GM12878 (cell line): ENCODE results near the gene SAPCD2. TPM values are rescaled to one million over a fixed set of nuclear protein-coding genes. Genes with fewer than 3 reads are reported as not detected.
A peak's percentile ranks its signal among the peaks of the same experiment; 100 is the strongest.

Experiments
- BRCA1 ChIP-seq: IDR thresholded peaks from 2 replicates; pipeline ENCODE4 v1.6.1; 2011; ENCODE audit warnings: low read depth, low read length, improper control_type of control experiment
- EED ChIP-seq: sonication (generic); IDR thresholded peaks from 2 replicates; pipeline ENCODE4 v1.6.1; 2016; ENCODE audit warnings: antibody characterized with exemption, low read depth
- IKZF1 ChIP-seq: fragments of 450-650 bp; conservative IDR thresholded peaks from 2 replicates; pipeline ENCODE4 v1.6.1; 2017; ENCODE audit warnings: antibody characterized with exemption, mild to moderate bottlenecking
- LARP7 ChIP-seq: fragments of 450-650 bp; IDR thresholded peaks from 2 replicates; pipeline ENCODE4 v1.6.1; 2017; ENCODE audit warnings: mild to moderate bottlenecking
- MEF2B ChIP-seq: fragments of 450-650 bp; IDR thresholded peaks from 2 replicates; pipeline ENCODE4 v1.6.1; 2018; ENCODE audit warnings: mild to moderate bottlenecking, moderate library complexity; ENCODE audit not compliant: partially characterized antibody, poor library complexity, severe bottlenecking
- MTA2 ChIP-seq: fragments of 450-650 bp; IDR thresholded peaks from 2 replicates; pipeline ENCODE4 v1.6.1; 2016; ENCODE audit warnings: low read depth, mild to moderate bottlenecking, moderate library complexity
- MYB ChIP-seq: fragments of 150-350 bp; IDR thresholded peaks from 2 replicates; pipeline ENCODE4 v1.6.1; 2014; ENCODE audit warnings: mild to moderate bottlenecking, low read depth, low read length, borderline replicate concordance
- NBN ChIP-seq: fragments of 450-650 bp; IDR thresholded peaks from 2 replicates; pipeline ENCODE4 v1.6.1; 2016
- NFYB ChIP-seq: IDR thresholded peaks from 2 replicates; pipeline ENCODE4 v1.6.1; 2011; ENCODE audit warnings: low read depth, mild to moderate bottlenecking, low read length, improper control_type of control experiment, moderate library complexity; ENCODE audit not compliant: insufficient read depth
- NR2F1 ChIP-seq: fragments of 450-650 bp; conservative IDR thresholded peaks from 2 replicates; pipeline ENCODE4 v1.6.1; 2017; ENCODE audit warnings: mild to moderate bottlenecking
- PML ChIP-seq: IDR thresholded peaks from 2 replicates; pipeline ENCODE4 v1.6.1; 2012; ENCODE audit warnings: low read length, inconsistent platforms
- RAD51 ChIP-seq: fragments of 450-650 bp; IDR thresholded peaks from 2 replicates; pipeline ENCODE4 v1.6.1; 2016; ENCODE audit warnings: moderate library complexity, mild to moderate bottlenecking, inconsistent platforms
- RB1 ChIP-seq: fragments of 450-650 bp; formaldehyde crosslinking; IDR thresholded peaks from 2 replicates; pipeline ENCODE4 v1.6.1; 2017; ENCODE audit warnings: mild to moderate bottlenecking, borderline replicate concordance
- SMARCA5 ChIP-seq: fragments of 450-650 bp; IDR thresholded peaks from 2 replicates; pipeline ENCODE4 v1.6.1; 2017; ENCODE audit warnings: mild to moderate bottlenecking
- SUPT20H ChIP-seq: IDR thresholded peaks from 2 replicates; pipeline ENCODE4 v1.6.1; 2011; ENCODE audit warnings: low read depth, mild to moderate bottlenecking, low read length, moderate library complexity, borderline replicate concordance; ENCODE audit not compliant: control insufficient read depth
- TARDBP ChIP-seq: IDR thresholded peaks from 2 replicates; pipeline ENCODE4 v1.6.1; 2016; ENCODE audit warnings: borderline replicate concordance
- ZBED1 ChIP-seq: IDR thresholded peaks from 2 replicates; pipeline ENCODE4 v1.6.1; 2016; ENCODE audit warnings: borderline replicate concordance
- polyA plus RNA-seq, 11 experiments: library from polyadenylated mRNA; depleted of rRNA in 4 of 11; unstranded in 6 of 11; stranded (reverse) in 5 of 11; fragments of >200 nt; fragmentation: Nextera tagmentation in 4 of 11; fragmentation: Illumina TruSeq in 1 of 11; extraction: Ambion mirVana in 4 of 11; extraction: Trizol in 1 of 11; gene quantifications; 1 replicate in 1 of 11; 2 replicates in 10 of 11; pipeline versions ENCODE4 v1.2.1 to v1.2.3, GENCODE V29; 2011 to 2016; ENCODE audit warnings: inconsistent platforms in 2 of 11, missing spikeins in 2 of 11, low read depth in 1 of 11
- total RNA-seq, 4 experiments: library from RNA; depleted of rRNA in 3 of 4; stranded (reverse); fragments of >200 nt in 3 of 4; fragmentation: Illumina TruSeq in 1 of 4; extraction: Trizol in 1 of 4; gene quantifications; 2 replicates each; pipeline versions ENCODE4 v1.2.1 to v1.2.3, GENCODE V29; 2013 to 2021
- TF ChIP-seq, protein P1 (sequence below): fragments of 450-650 bp; IDR thresholded peaks from 2 replicates; pipeline ENCODE4 v1.6.1; 2016; ENCODE audit warnings: mild to moderate bottlenecking
- TF ChIP-seq, protein P2 (sequence below): fragments of 150-350 bp; IDR thresholded peaks from 2 replicates; pipeline ENCODE4 v1.6.1; 2014; ENCODE audit warnings: mild to moderate bottlenecking, low read depth, low read length
- TF ChIP-seq, protein P3 (sequence below): IDR thresholded peaks from 2 replicates; pipeline ENCODE4 v1.6.1; 2011; ENCODE audit warnings: borderline replicate concordance, low read depth, mild to moderate bottlenecking, moderate library complexity, mixed read lengths, low read length; ENCODE audit not compliant: insufficient read depth; ENCODE audit errors: extremely low read length
- TF ChIP-seq, protein P4 (sequence below): fragments of 450-650 bp; IDR thresholded peaks from 2 replicates; pipeline ENCODE4 v1.6.1; 2017; ENCODE audit warnings: antibody characterized with exemption, mild to moderate bottlenecking, moderate library complexity

The SAPCD2 gene
- total and polyA plus RNA-seq, 10 of the 15 experiments (the other 5 are each of a cell fraction or from before 2014, with no cell fraction given) = 1.6 to 35.2 (median 7.2) TPM

DNA sequence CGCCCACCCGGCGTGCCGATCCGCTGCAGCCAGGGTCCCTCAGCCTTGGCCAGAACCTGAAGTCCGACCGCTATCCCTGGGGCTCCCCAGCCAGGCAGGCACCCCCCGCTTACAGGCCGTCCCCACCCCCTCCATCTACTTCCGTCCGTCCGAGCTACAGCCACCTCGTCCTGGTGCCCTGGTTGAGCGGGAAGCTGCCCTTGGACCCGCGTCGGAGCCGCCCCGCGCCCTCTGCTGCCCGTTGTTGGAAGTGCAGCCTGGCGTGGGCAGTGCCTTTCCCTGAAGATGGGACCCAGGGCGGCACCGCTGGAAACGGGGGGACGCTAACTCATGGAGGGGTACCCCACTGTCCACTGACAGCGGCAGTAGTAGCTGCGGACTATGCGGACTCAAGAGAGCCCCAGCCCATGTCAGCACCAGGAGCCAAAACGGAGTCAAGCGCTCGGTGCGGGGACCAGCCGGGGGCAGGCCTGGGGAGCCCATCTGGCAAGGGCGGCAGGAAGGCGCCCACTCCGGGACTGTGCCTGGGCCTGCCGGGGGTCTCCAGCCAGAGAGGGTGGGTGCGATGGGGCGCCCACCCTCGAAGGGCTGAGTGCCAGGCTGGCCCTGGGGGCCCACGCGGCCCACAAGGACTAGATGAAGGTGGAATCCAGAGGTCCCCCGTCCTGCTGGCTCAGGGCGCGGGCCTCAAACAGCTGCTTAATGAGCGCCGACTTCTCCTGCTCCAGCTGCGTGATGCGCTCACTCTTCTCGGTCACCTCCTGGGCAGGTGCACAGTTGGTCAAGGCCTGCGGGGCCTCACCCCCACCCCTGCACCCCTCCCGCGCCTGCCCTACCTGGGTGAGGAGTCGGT is 6.1 kb downstream of the SAPCD2 start (continued):
- TF ChIP-seq, protein P1, sequence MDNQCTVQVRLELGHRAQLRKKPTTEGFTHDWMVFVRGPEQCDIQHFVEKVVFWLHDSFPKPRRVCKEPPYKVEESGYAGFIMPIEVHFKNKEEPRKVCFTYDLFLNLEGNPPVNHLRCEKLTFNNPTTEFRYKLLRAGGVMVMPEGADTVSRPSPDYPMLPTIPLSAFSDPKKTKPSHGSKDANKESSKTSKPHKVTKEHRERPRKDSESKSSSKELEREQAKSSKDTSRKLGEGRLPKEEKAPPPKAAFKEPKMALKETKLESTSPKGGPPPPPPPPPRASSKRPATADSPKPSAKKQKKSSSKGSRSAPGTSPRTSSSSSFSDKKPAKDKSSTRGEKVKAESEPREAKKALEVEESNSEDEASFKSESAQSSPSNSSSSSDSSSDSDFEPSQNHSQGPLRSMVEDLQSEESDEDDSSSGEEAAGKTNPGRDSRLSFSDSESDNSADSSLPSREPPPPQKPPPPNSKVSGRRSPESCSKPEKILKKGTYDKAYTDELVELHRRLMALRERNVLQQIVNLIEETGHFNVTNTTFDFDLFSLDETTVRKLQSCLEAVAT = 0 out of 2 replicates have a peak, but pooled peaks have one; percentile 24
- no peak for TF ChIP-seq LARP7
- TF ChIP-seq IKZF1 = 0 out of 2 replicates have a peak, but pooled peaks have one; percentile 17
- TF ChIP-seq NR2F1 = no peak
- TF ChIP-seq, protein P2, sequence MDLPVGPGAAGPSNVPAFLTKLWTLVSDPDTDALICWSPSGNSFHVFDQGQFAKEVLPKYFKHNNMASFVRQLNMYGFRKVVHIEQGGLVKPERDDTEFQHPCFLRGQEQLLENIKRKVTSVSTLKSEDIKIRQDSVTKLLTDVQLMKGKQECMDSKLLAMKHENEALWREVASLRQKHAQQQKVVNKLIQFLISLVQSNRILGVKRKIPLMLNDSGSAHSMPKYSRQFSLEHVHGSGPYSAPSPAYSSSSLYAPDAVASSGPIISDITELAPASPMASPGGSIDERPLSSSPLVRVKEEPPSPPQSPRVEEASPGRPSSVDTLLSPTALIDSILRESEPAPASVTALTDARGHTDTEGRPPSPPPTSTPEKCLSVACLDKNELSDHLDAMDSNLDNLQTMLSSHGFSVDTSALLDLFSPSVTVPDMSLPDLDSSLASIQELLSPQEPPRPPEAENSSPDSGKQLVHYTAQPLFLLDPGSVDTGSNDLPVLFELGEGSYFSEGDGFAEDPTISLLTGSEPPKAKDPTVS = no peak
- no peak for TF ChIP-seq MYB
- TF ChIP-seq MTA2 = no peak
- no peak for TF ChIP-seq PML
- no peak for TF ChIP-seq EED
- no peak for TF ChIP-seq ZBED1
- no peak for TF ChIP-seq NFYB
- TF ChIP-seq SUPT20H = no peak
- TF ChIP-seq RB1 = 0 out of 2 replicates have a peak, but pooled peaks have one; percentile 80
- TF ChIP-seq SMARCA5 = no peak
- TF ChIP-seq TARDBP = no peak
- TF ChIP-seq, protein P3, sequence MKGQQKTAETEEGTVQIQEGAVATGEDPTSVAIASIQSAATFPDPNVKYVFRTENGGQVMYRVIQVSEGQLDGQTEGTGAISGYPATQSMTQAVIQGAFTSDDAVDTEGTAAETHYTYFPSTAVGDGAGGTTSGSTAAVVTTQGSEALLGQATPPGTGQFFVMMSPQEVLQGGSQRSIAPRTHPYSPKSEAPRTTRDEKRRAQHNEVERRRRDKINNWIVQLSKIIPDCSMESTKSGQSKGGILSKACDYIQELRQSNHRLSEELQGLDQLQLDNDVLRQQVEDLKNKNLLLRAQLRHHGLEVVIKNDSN = no peak
- no peak for TF ChIP-seq NBN
- TF ChIP-seq, protein P4, sequence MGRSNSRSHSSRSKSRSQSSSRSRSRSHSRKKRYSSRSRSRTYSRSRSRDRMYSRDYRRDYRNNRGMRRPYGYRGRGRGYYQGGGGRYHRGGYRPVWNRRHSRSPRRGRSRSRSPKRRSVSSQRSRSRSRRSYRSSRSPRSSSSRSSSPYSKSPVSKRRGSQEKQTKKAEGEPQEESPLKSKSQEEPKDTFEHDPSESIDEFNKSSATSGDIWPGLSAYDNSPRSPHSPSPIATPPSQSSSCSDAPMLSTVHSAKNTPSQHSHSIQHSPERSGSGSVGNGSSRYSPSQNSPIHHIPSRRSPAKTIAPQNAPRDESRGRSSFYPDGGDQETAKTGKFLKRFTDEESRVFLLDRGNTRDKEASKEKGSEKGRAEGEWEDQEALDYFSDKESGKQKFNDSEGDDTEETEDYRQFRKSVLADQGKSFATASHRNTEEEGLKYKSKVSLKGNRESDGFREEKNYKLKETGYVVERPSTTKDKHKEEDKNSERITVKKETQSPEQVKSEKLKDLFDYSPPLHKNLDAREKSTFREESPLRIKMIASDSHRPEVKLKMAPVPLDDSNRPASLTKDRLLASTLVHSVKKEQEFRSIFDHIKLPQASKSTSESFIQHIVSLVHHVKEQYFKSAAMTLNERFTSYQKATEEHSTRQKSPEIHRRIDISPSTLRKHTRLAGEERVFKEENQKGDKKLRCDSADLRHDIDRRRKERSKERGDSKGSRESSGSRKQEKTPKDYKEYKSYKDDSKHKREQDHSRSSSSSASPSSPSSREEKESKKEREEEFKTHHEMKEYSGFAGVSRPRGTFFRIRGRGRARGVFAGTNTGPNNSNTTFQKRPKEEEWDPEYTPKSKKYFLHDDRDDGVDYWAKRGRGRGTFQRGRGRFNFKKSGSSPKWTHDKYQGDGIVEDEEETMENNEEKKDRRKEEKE = no peak
- TF ChIP-seq RAD51 = no peak
- no peak for TF ChIP-seq MEF2B
- no peak for TF ChIP-seq BRCA1
